NCI-H146 treated with DMSO at 0.1 percent for 48 hours (cell line): Measurements from ENCODE around the gene SLC7A4.

Experiments used
- DNase-seq: peaks from one replicate; lab custom pipeline; 2025; ENCODE audit not compliant: unreplicated experiment; lab: John Stamatoyannopoulos, UW

SLC7A4 gene

GRCh38 chr22:21000207-21000986 lies 32.0 kb downstream of the SLC7A4 start:
- DNase-seq: no peak

- no peak for DNase-seq
These were observed 32.8 kb downstream of the SLC7A4 start for GRCh38 chr22:20999350-21000206.

- DNase-seq: no peak
These were observed 33.7 kb downstream of the SLC7A4 start for GRCh38 chr22:20998411-20999336.

GRCh38 chr22:20997536-20998257 lies 34.7 kb downstream of the SLC7A4 start:
- DNase-seq: no peak

- no peak for DNase-seq
These were observed 35.5 kb downstream of the SLC7A4 start for GRCh38 chr22:20996598-20997535.

GRCh38 chr22:20996031-20996410 lies 36.3 kb downstream of the SLC7A4 start:
- no peak for DNase-seq

- DNase-seq: no peak
These were observed 36.9 kb downstream of the SLC7A4 start for GRCh38 chr22:20995329-20996030.

- DNase-seq: no peak
These were observed 37.5 kb downstream of the SLC7A4 start for GRCh38 chr22:20994902-20995241.

- no peak for DNase-seq
These were observed 38.0 kb downstream of the SLC7A4 start for GRCh38 chr22:20994128-20994901.

- no peak for DNase-seq
These were observed 38.8 kb downstream of the SLC7A4 start for GRCh38 chr22:20993304-20994127.

GRCh38 chr22:20992456-20993303 lies 39.7 kb downstream of the SLC7A4 start:
- no peak for DNase-seq

GRCh38 chr22:20992056-20992442 lies 40.3 kb downstream of the SLC7A4 start:
- DNase-seq: no peak

- no peak for DNase-seq
These were observed 40.9 kb downstream of the SLC7A4 start for GRCh38 chr22:20991252-20992055.

- no peak for DNase-seq
These were observed 41.9 kb downstream of the SLC7A4 start for GRCh38 chr22:20990184-20991180.
